GM23248 (cell line): ENCODE measurements around the gene PCBP3. TPM values are rescaled to one million over a fixed set of nuclear protein-coding genes. Genes with fewer than 3 reads are reported as not detected.
A peak's percentile ranks its signal among the peaks of the same experiment; 100 is the strongest.

Experiments
- DNase-seq: peaks from one replicate; pipeline ENCODE4 v3.0.0-alpha.2; 2015
- H2AFZ ChIP-seq: fragments of 200-600 bp; sonication (generic); 2 replicates; pipeline ENCODE4 v1.6.1; 2016; ENCODE audit warnings: antibody characterized with exemption
- H3F3A ChIP-seq: fragments of 200-600 bp; sonication (generic); 2 replicates; pipeline ENCODE4 v1.6.1; 2016; ENCODE audit warnings: mild to moderate bottlenecking, antibody characterized with exemption, mixed run types; ENCODE audit not compliant: insufficient read depth
- H3K27ac ChIP-seq: fragments of 200-600 bp; sonication (generic); 2 replicates; pipeline ENCODE4 v1.5.1; 2016; ENCODE audit warnings: mild to moderate bottlenecking
- H3K27me3 ChIP-seq: fragments of 200-600 bp; sonication (generic); replicated peaks from 2 replicates; pipeline ENCODE4 v1.6.1; 2016; ENCODE audit warnings: mild to moderate bottlenecking; ENCODE audit not compliant: insufficient read depth
- H3K36me3 ChIP-seq: fragments of 200-600 bp; sonication (generic); 2 replicates; pipeline ENCODE4 v1.6.1; 2016; ENCODE audit warnings: low read depth, mild to moderate bottlenecking
- H3K4me1 ChIP-seq: fragments of 200-600 bp; sonication (generic); 2 replicates; pipeline ENCODE4 v1.6.1; 2016; ENCODE audit warnings: mild to moderate bottlenecking; ENCODE audit not compliant: insufficient read depth
- H3K4me2 ChIP-seq: fragments of 200-600 bp; sonication (generic); one replicate; pipeline ENCODE4 v1.6.1; 2016; ENCODE audit warnings: mild to moderate bottlenecking; ENCODE audit not compliant: unreplicated experiment
- H3K4me3 ChIP-seq: fragments of 200-600 bp; sonication (generic); 2 replicates; pipeline ENCODE4 v1.5.1; 2016; ENCODE audit warnings: mild to moderate bottlenecking
- H3K79me2 ChIP-seq: fragments of 200-600 bp; sonication (generic); 2 replicates; pipeline ENCODE4 v1.6.1; 2016; ENCODE audit warnings: mild to moderate bottlenecking; ENCODE audit not compliant: insufficient read depth
- H3K9ac ChIP-seq: fragments of 200-600 bp; sonication (generic); 2 replicates; pipeline ENCODE4 v1.6.1; 2016; ENCODE audit warnings: mild to moderate bottlenecking
- H3K9me2 ChIP-seq: fragments of 200-600 bp; sonication (generic); 2 replicates; pipeline ENCODE4 v1.6.1; 2016; ENCODE audit warnings: mixed run types, mild to moderate bottlenecking, moderate library complexity; ENCODE audit not compliant: insufficient read depth
- H3K9me3 ChIP-seq: fragments of 200-600 bp; sonication (generic); one replicate; pipeline ENCODE4 v1.6.1; 2017; ENCODE audit warnings: low read depth
- H4K20me1 ChIP-seq: fragments of 200-600 bp; sonication (generic); 2 replicates; pipeline ENCODE4 v1.6.0; 2016; ENCODE audit not compliant: insufficient read depth
- EZH2 ChIP-seq: fragments of 200-600 bp; sonication (generic); IDR thresholded peaks from 2 replicates; pipeline ENCODE4 v1.6.1; 2018; ENCODE audit warnings: antibody characterized with exemption, mild to moderate bottlenecking; ENCODE audit not compliant: insufficient read depth, poor library complexity, severe bottlenecking
- EZH2phosphoT487 ChIP-seq: fragments of 200-600 bp; sonication (generic); IDR thresholded peaks from 2 replicates; pipeline ENCODE4 v1.6.1; 2018; ENCODE audit warnings: antibody characterized with exemption, moderate library complexity, mild to moderate bottlenecking, low read depth; ENCODE audit not compliant: insufficient read depth
- WGBS, 2 experiments: methylation state at CpG; one replicate each; pipeline ENCODE4 v1.1.6; 2015 to 2017; ENCODE audit warnings: low lambda C conversion rate in 2 of 2, low coverage in 1 of 2; ENCODE audit errors: missing lambda C conversion rate in 2 of 2; 5-methylcytosine and 5-hydroxymethylcytosine counted together
- in situ Hi-C: fragments of 300-500 bp; cut with MboI; formaldehyde crosslinking; loops from 2 replicates; pipeline ENCODE4 v1.15.0; 2020
- polyA plus RNA-seq: library from polyadenylated mRNA; unstranded; fragments of >200 nt; fragmentation: Nextera tagmentation; extraction: Ambion mirVana; gene quantifications from 2 replicates; pipeline ENCODE4 v1.2.1, GENCODE V29; 2016
- total RNA-seq: library from RNA; depleted of rRNA; stranded (reverse); fragments of >200 nt; shearing (Covaris generic); gene quantifications from 2 replicates; pipeline ENCODE4 v1.2.3, GENCODE V29; 2014

Gene PCBP3
- total and polyA plus RNA-seq, 2 experiments from 2014 or later = 0.32 to 1.3 TPM

DNA sequence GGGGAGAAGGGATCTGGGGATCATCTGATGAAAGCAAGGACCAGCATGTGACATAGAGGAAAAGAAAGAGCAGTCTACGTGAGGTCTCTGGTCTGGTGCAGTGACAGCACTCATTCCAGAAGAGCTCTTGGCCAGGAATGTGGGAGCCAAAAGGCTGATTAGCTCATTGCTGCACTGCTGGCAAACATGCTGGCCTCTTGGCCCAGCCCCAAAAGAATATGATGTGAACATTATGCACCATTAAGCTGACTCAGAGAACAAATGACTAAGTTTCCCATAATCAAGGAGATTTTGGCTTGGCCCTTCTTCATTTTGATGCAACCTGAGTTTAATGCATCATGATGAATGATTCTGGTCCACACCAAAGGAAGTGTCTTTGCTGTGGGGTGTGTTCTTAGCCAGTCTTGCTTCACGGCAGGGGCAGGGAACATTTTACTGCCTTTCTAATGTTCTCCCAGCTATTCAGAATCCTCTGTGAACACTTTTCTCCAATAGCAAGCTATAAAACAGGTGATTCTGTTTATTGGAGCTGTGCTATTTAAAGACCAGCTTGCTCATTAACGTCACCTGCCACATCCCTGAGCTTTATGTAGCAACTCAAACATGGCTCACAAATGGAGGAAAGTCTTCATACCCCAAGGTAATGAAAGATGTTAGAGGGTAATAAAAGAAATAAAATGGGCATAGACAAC, 55.1 kb downstream of the PCBP3 start:
- H3K9me3 ChIP-seq = no peaks in the 10 kb centered on the region
- H4K20me1 ChIP-seq = no peaks in the 10 kb centered on the region
- H3K9me2 ChIP-seq = no peaks in the 10 kb centered on the region
- H3F3A ChIP-seq = peaks cover 8% of the 10 kb centered on the region
- no peak overlapping the region for H2AFZ ChIP-seq
- in situ Hi-C loops = no loop called here
- DNase-seq = peak; percentile 94
- peak overlapping the region; percentile 35; the same call in 1 of the 2 replicates for H3K9ac ChIP-seq
- no peaks in the 10 kb centered on the region for H3K79me2 ChIP-seq
- TF ChIP-seq EZH2 = no peak
- TF ChIP-seq EZH2phosphoT487 = no peak
- no peak overlapping the region for H3K4me2 ChIP-seq
- H3K4me1 ChIP-seq = peaks cover 15% of the 10 kb centered on the region; the same call in 1 of the 2 replicates
- peaks cover 5% of the 10 kb centered on the region; the same call in 1 of the 2 replicates for H3K27me3 ChIP-seq
- WGBS, 2 experiments = 0 to 3% methylated on average over 3 of the region's 3 CpGs
- no peak overlapping the region for H3K4me3 ChIP-seq
- peak overlapping the region; percentile 51 for H3K27ac ChIP-seq
- H3K36me3 ChIP-seq = no peaks in the 10 kb centered on the region

DNA sequence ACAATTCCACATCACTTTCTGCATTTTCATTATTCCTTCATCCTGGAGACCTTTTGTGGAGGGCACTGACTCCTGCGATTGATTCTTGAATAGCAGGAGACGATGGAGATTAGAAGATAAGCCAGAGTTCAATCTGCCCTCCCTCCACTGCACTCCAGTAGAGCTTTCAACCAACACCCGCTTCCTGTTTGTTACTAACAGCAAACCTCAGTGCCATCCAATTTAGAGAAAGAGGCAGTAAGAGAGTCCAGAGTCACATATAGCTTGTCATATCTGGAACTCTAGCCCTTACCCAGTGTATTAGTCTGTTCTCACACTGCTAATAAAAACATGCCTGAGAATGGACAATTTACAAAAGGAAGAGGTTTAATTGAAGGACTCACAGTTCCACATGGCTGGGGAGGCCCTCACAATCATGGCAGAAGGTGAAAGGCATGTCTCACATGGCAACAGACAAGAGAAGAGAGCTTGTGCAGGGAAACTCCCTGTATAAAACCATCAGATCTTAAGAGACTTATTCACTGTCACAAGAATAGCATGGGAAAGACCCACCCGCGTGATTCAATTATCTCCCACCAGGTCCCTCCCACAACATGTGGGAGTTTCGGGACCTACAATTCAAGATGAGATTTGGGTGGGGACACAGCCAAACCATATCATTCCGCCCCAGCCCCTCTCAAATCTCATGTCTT, 55.9 kb downstream of the PCBP3 start:
- Histone ChIP-seq H3K9me2 (no peaks in the 10 kb centered on the region), H3F3A (peaks cover 8% of the 10 kb centered on the region), H3K36me3 (no peaks in the 10 kb centered on the region), H3K4me3 (no peak overlapping the region), H3K4me1 (peaks cover 15% of the 10 kb centered on the region; the same call in 1 of the 2 replicates), H3K27ac (no peak overlapping the region), H3K4me2 (no peak overlapping the region), H4K20me1 (no peaks in the 10 kb centered on the region), H3K27me3 (peaks cover 1% of the 10 kb centered on the region; the same call in 1 of the 2 replicates), H3K79me2 (no peaks in the 10 kb centered on the region), H3K9me3 (no peaks in the 10 kb centered on the region), H2AFZ (no peak overlapping the region), H3K9ac (no peak overlapping the region)
- no peak for TF ChIP-seq EZH2
- TF ChIP-seq EZH2phosphoT487 = no peak
- in situ Hi-C loops = no loop called here
- 91 to 94% methylated on average over 7 of the region's 7 CpGs for WGBS, 2 experiments
- DNase-seq = no peak

DNA sequence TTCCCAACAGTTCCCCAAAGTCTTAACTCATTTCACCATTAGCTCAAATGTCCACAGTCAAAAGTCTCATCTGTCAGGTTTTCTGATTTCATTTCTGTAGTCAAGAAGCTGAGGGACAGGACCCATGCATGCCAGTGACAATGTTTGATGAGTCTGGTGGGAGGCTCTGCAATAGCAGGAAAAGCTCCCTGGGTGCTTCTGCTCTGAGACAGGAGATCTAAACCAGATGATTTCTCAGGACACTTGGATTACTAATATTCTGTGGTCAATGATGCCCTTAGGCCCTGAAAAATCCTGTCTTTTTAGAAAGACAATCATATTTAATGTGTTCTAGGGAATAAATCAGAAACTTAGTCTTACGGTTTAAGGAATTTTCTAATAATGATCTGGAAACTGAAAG, 56.4 kb downstream of the PCBP3 start:
- H4K20me1 ChIP-seq = no peaks in the 10 kb centered on the region
- TF ChIP-seq EZH2phosphoT487 (no peak), EZH2 (no peak)
- peaks cover 15% of the 10 kb centered on the region; the same call in 1 of the 2 replicates for H3K4me1 ChIP-seq
- no peak overlapping the region for H3K27ac ChIP-seq
- no peaks in the 10 kb centered on the region for H3K27me3 ChIP-seq
- H3K9me2 ChIP-seq = no peaks in the 10 kb centered on the region
- in situ Hi-C loops = no loop called here
- H3K36me3 ChIP-seq = no peaks in the 10 kb centered on the region
- peaks cover 8% of the 10 kb centered on the region for H3F3A ChIP-seq
- WGBS, 2 experiments = 27 to 36% methylated on average over 1 of the region's 1 CpG
- H3K9ac ChIP-seq = no peak overlapping the region
- no peak overlapping the region for H3K4me3 ChIP-seq
- no peak overlapping the region for H3K4me2 ChIP-seq
- H3K9me3 ChIP-seq = no peaks in the 10 kb centered on the region
- H2AFZ ChIP-seq = no peak overlapping the region
- H3K79me2 ChIP-seq = no peaks in the 10 kb centered on the region
- peak; percentile 52 for DNase-seq

DNA sequence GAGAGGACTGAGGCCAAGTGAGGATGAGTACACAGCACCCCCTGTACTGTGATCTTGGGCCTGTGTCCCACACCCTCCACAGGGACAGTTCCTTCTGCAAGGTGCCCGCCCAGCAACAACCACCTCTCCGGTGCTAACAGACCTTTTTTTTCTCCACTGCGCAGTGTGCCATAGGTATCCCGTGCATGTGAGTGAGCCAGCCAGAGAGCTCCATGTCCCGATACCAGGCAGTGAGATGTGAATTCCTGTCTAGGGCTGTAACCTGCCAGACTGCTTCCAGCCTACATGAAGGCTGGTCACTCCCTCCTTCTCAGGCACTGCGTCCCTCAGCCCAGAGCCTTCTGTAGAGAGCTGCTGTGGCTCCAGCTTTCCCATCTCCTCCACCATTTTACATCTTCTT, 56.9 kb downstream of the PCBP3 start:
- Histone ChIP-seq H3K36me3 (no peaks in the 10 kb centered on the region), H3F3A (peaks cover 8% of the 10 kb centered on the region), H3K9ac (no peak overlapping the region), H2AFZ (no peak overlapping the region), H3K4me1 (peaks cover 15% of the 10 kb centered on the region; the same call in 1 of the 2 replicates), H3K4me2 (no peak overlapping the region), H3K27me3 (no peaks in the 10 kb centered on the region), H3K9me3 (no peaks in the 10 kb centered on the region), H3K27ac (no peak overlapping the region), H3K9me2 (no peaks in the 10 kb centered on the region), H3K79me2 (no peaks in the 10 kb centered on the region), H3K4me3 (no peak overlapping the region), H4K20me1 (no peaks in the 10 kb centered on the region)
- DNase-seq = no peak
- in situ Hi-C loops = no loop called here
- WGBS, 2 experiments = 98 to 99% methylated on average over 6 of the region's 6 CpGs
- TF ChIP-seq EZH2phosphoT487 (no peak), EZH2 (no peak)
